Raji (cell line): ENCODE results near the gene IL12B.

Experiments
- POLR2A ChIP-seq: IDR thresholded peaks from 2 replicates; pipeline ENCODE4 v1.6.1; 2011; ENCODE audit warnings: low read depth, low read length, control low read depth; ENCODE audit not compliant: insufficient read depth

IL12B gene

DNA sequence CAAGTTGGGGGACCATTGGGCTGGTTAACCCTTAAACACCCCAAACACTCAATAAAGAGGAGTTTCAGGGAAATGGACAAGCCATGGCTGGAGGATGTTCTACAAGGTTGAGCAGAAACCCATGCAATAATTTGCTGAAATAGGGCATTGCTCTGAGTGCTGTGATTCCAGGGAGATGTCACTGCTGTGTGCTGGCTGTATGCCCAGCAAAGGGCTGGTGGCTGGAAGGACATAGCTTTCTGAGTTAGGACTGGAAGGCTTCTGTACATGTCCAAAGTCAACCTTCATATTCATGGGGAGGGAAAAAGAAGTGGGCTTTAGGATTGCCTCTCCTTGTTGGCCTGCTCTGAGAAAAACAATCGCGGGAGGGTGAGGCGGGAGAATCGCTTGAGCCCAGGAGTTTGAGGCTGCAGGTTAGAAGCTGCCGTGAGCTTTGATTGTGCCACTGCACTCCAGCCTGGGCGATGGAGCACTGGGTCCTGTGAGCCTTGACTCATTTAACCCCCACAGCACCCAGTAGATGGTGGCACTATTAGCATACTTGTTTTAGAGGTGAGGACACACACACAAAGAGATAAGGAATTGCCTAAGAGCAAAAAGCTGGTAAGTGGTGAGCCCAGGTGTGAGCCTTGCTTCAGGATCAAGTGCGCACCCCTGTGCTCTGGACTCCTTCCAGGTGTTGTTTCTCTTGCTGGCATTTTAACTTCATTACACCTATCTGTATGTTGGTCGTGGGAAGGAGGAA is 20.4 kb downstream of the IL12B start:
- no peak for TF ChIP-seq POLR2A

GRCh38 chr5:159304961-159305595 is 25.2 kb downstream of the IL12B start:
- TF ChIP-seq POLR2A, result no peak

GRCh38 chr5:159303286-159303685 is 27.0 kb downstream of the IL12B start:
- no peak for TF ChIP-seq POLR2A

GRCh38 chr5:159301466-159301865 is 28.8 kb downstream of the IL12B start:
- no peak for TF ChIP-seq POLR2A

DNA sequence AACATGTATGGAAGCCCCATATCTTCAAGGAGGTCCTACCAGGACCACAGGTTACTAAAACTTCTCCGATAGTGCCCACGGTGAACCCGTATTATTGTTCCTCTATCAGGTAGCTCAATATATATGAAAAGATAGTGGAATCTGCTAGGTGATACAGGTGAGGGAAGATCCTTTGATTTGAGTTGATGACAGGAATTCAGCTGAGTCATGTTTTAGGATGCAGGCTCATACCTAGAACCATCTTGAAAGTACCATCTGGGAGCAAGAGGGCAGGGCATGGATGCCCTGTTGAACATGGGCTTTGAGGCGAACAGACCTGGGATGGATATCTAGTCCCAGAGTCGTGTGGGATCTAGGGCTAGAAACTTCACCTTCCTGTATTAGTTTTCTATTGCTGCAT is 35.4 kb downstream of the IL12B start:
- no peak for TF ChIP-seq POLR2A

- no peak for TF ChIP-seq POLR2A
These were observed 39.5 kb downstream of the IL12B start for GRCh38 chr5:159290741-159291140.

DNA sequence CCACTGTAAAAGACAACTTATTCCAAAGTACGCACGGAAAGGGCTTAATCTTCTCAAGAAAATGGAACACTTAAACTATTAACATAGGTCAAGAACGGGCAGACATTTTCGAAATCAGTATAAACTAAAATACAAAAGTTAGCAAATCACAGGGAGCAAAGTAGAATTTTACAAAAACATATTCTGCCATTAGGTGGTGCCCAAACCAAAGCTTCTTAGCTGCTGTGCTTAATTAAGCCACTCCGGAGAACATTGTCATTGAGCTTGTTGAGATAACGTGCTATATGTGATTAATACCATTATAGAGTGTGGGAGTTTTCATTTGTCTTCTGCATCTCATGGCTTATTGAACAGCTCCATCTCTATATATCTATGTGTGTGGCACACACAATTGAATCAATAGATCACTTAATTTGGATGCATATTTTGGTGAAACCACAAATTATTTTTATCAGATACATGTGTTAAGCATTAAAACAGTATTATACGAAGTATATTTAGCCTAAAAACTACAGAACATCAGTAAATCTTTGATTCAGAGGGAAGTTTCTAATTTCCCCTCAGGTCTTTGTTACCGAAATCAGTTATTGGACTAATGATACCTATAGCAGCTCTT is 43.8 kb downstream of the IL12B start:
- no peak for TF ChIP-seq POLR2A

DNA sequence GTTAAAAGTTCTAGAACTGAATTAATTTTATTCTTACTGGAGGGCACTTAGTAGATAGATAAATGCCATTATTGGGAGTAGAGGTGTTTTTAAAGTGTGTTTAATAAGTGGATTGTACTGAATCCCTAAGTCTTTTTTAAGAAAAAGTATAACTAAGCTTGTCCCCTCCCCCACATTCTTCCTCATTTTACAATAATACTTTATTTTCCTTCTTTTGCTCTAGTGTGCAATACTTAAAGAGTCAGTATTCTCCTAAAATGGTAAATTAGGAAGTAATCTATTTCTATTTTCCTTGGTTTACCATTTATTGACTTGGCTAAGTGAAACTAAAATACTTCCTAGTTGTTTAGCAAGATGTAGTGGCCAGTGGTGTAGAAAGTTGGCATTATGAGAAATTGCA is 55.6 kb downstream of the IL12B start:
- no peak for TF ChIP-seq POLR2A

- TF ChIP-seq POLR2A, result no peak
These were observed 56.4 kb downstream of the IL12B start for GRCh38 chr5:159273923-159274322.

GRCh38 chr5:159269723-159270122 is 60.6 kb downstream of the IL12B start:
- no peak for TF ChIP-seq POLR2A
